Trophoblast cell (in vitro differentiated cells and primary cell): ENCODE results near the gene MAGI2.

ENCODE experiments used
- DNase-seq, 2 donors: peaks; one replicate each; pipeline ENCODE4 v3.0.0-alpha.2; 2016
- H2AFZ ChIP-seq: 2 replicates; pipeline ENCODE4 v1.6.1; 2013; ENCODE audit warnings: low read length, moderate library complexity, mild to moderate bottlenecking; ENCODE audit not compliant: insufficient read depth, poor library complexity
- H2AK5ac ChIP-seq: 2 replicates; pipeline ENCODE4 v1.6.1; 2013; ENCODE audit warnings: mild to moderate bottlenecking, low read length
- H2BK120ac ChIP-seq: 2 replicates; pipeline ENCODE4 v1.6.1; 2013; ENCODE audit warnings: low read length, mild to moderate bottlenecking, moderate library complexity; ENCODE audit not compliant: insufficient read depth, poor library complexity
- H2BK12ac ChIP-seq: 2 replicates; pipeline ENCODE4 v1.6.1; 2013; ENCODE audit warnings: mild to moderate bottlenecking, low read length, moderate library complexity
- H2BK5ac ChIP-seq: 2 replicates; pipeline ENCODE4 v1.6.1; 2013; ENCODE audit warnings: low read length, low read depth, moderate library complexity, mild to moderate bottlenecking; ENCODE audit not compliant: poor library complexity
- H3K14ac ChIP-seq: 2 replicates; pipeline ENCODE4 v1.6.1; 2013; ENCODE audit warnings: mild to moderate bottlenecking, low read length
- H3K18ac ChIP-seq: 2 replicates; pipeline ENCODE4 v1.6.1; 2013; ENCODE audit warnings: mild to moderate bottlenecking, low read length
- H3K23ac ChIP-seq: 2 replicates; pipeline ENCODE4 v1.6.1; 2013; ENCODE audit warnings: low read length
- H3K27ac ChIP-seq: 2 replicates; pipeline ENCODE4 v1.5.1; 2013; ENCODE audit warnings: low read depth, mild to moderate bottlenecking, inconsistent platforms, low read length, moderate library complexity
- H3K27me3 ChIP-seq: 2 replicates; pipeline ENCODE4 v1.6.1; 2013; ENCODE audit warnings: inconsistent platforms, mild to moderate bottlenecking, low read length, moderate library complexity; ENCODE audit not compliant: insufficient read depth
- H3K36me3 ChIP-seq, 2 experiments: 1 replicate in 1 of 2; 2 replicates in 1 of 2; pipeline ENCODE4 v1.6.1; 2013; ENCODE audit warnings: low read length in 2 of 2, mild to moderate bottlenecking in 2 of 2, moderate library complexity in 1 of 2; ENCODE audit not compliant: insufficient read depth in 2 of 2, control insufficient read depth in 1 of 2
- H3K4ac ChIP-seq: 2 replicates; pipeline ENCODE4 v1.6.1; 2013; ENCODE audit warnings: low read depth, mild to moderate bottlenecking, low read length, moderate library complexity
- H3K4me1 ChIP-seq, 2 experiments: 1 replicate in 1 of 2; 2 replicates in 1 of 2; pipeline ENCODE4 v1.6.1; 2013; ENCODE audit warnings: low read length in 2 of 2, mild to moderate bottlenecking in 2 of 2, moderate library complexity in 1 of 2; ENCODE audit not compliant: insufficient read depth in 2 of 2, control insufficient read depth in 1 of 2
- H3K4me2 ChIP-seq: 2 replicates; pipeline ENCODE4 v1.6.1; 2013; ENCODE audit warnings: inconsistent platforms, mild to moderate bottlenecking, low read length, moderate library complexity
- H3K4me3 ChIP-seq: 2 replicates; pipeline ENCODE4 v1.5.1; 2013; ENCODE audit warnings: mild to moderate bottlenecking, low read depth, low read length, inconsistent platforms
- H3K79me1 ChIP-seq: one replicate; pipeline ENCODE4 v1.6.1; 2013; ENCODE audit warnings: low read length
- H3K79me2 ChIP-seq: 2 replicates; pipeline ENCODE4 v1.6.1; 2013; ENCODE audit warnings: low read length, mild to moderate bottlenecking; ENCODE audit not compliant: control insufficient read depth, insufficient read depth, poor library complexity
- H3K9ac ChIP-seq: 2 replicates; pipeline ENCODE4 v1.6.1; 2013; ENCODE audit warnings: mild to moderate bottlenecking, low read length
- H3K9me3 ChIP-seq: 2 replicates; pipeline ENCODE4 v1.6.1; 2013; ENCODE audit warnings: low read depth, mild to moderate bottlenecking, control low read depth, inconsistent platforms, low read length; ENCODE audit not compliant: insufficient read depth
- H4K12ac ChIP-seq: 2 replicates; pipeline ENCODE4 v1.6.1; 2013; ENCODE audit warnings: low read depth, mild to moderate bottlenecking, low read length, moderate library complexity
- H4K8ac ChIP-seq: 2 replicates; pipeline ENCODE4 v1.6.1; 2013; ENCODE audit warnings: low read depth, mild to moderate bottlenecking, low read length, moderate library complexity
- H4K91ac ChIP-seq: one replicate; pipeline ENCODE4 v1.6.1; 2013; ENCODE audit warnings: low read depth, mild to moderate bottlenecking, low read length, moderate library complexity
- WGBS: extraction: QIAGEN DNeasy Blood & Tissue Kit; methylation state at CpG from one replicate; pipeline ENCODE4 v1.1.7; 2013; ENCODE audit warnings: missing lambda C conversion rate; ENCODE audit not compliant: insufficient read length, insufficient coverage; ENCODE audit errors: extremely low coverage; 5-methylcytosine and 5-hydroxymethylcytosine counted together

Gene MAGI2

DNA sequence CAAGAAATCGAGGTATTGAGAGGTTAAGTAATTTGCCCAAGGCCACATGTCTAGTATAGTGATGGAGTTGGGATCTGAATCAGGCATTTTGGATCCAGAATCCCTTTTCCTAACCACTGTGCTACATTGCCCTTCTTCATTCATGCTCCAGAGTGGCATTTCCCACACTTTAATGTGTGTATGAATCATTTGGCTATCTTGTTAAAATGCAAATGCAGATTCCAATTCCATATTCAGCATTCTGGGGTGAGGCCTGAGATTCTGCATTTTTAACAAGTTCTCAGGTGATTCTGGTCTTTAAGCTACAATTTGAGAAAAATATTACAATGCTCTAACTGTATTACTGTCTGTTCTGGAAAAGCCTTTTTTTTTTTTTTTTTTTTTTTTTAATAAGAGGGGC lies 1023.6 kb downstream of the MAGI2 start:
- H3K27me3 ChIP-seq: no peaks in the 10 kb centered on the region
- no peak overlapping the region for H3K14ac ChIP-seq
- no peak overlapping the region for H3K27ac ChIP-seq
- H3K9me3 ChIP-seq: no peaks in the 10 kb centered on the region
- H4K91ac ChIP-seq: no peak overlapping the region
- no peak overlapping the region for H2AFZ ChIP-seq
- no peaks in the 10 kb centered on the region for H3K79me2 ChIP-seq
- DNase-seq: no peak
- no peak overlapping the region for H2BK5ac ChIP-seq
- no peak overlapping the region for H2AK5ac ChIP-seq
- no peak overlapping the region for H4K12ac ChIP-seq
- H3K4me1 ChIP-seq: no peaks in the 10 kb centered on the region
- no peak overlapping the region for H3K9ac ChIP-seq
- H3K18ac ChIP-seq: no peak overlapping the region
- H2BK12ac ChIP-seq: no peak overlapping the region
- H3K79me1 ChIP-seq: no peaks in the 10 kb centered on the region
- WGBS: no CpG with 5 or more reads among the region's 1 CpG
- no peak overlapping the region for H3K23ac ChIP-seq
- no peak overlapping the region for H3K4me2 ChIP-seq
- no peak overlapping the region for H3K4ac ChIP-seq
- H4K8ac ChIP-seq: no peak overlapping the region
- H3K4me3 ChIP-seq: no peak overlapping the region
- H2BK120ac ChIP-seq: no peak overlapping the region
- no peaks in the 10 kb centered on the region for H3K36me3 ChIP-seq

GRCh38 chr7:78427209-78427608 lies 1026.3 kb downstream of the MAGI2 start:
- Histone ChIP-seq H3K4me1 (no peaks in the 10 kb centered on the region), H2AFZ (no peak overlapping the region), H3K18ac (no peak overlapping the region), H3K23ac (no peak overlapping the region), H3K9me3 (no peaks in the 10 kb centered on the region), H4K8ac (no peak overlapping the region), H3K4me3 (no peak overlapping the region), H3K36me3 (no peaks in the 10 kb centered on the region), H3K79me2 (no peaks in the 10 kb centered on the region), H2BK120ac (no peak overlapping the region), H3K14ac (no peak overlapping the region), H2AK5ac (no peak overlapping the region), H3K27me3 (no peaks in the 10 kb centered on the region), H3K9ac (no peak overlapping the region), H4K91ac (no peak overlapping the region), H3K27ac (no peak overlapping the region), H4K12ac (no peak overlapping the region), H2BK5ac (no peak overlapping the region), H3K79me1 (no peaks in the 10 kb centered on the region), H3K4me2 (no peak overlapping the region), H3K4ac (no peak overlapping the region), H2BK12ac (no peak overlapping the region)
- no CpG with 5 or more reads among the region's 1 CpG for WGBS
- no peak for DNase-seq

DNA sequence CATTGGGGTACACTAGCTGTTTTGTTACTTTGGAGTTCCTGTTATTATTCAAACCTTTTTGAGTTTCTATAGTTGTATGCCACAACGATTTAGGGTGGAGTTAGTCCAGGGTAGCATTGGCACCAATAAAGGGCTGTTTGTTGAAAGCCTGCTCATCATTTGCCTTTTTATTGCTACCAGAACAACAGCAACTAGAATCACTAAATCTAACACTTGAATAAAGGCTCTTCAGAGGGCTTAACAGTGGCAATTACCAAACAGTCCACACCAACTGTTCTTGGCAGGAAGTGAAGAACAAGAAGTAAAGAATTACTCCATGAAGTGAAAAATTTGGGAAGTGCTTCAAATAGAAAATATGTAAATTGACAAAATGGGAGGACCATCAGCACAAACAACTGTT lies 1033.5 kb downstream of the MAGI2 start:
- Histone ChIP-seq H3K14ac (no peak overlapping the region), H3K23ac (no peak overlapping the region), H3K9ac (no peak overlapping the region), H3K4me2 (no peak overlapping the region), H3K4me1 (no peaks in the 10 kb centered on the region), H4K91ac (no peak overlapping the region), H3K4me3 (no peak overlapping the region), H4K8ac (no peak overlapping the region), H3K18ac (no peak overlapping the region), H3K4ac (no peak overlapping the region), H2BK12ac (no peak overlapping the region), H3K27ac (no peak overlapping the region), H3K79me2 (no peaks in the 10 kb centered on the region), H3K27me3 (no peaks in the 10 kb centered on the region), H2AK5ac (no peak overlapping the region), H2BK5ac (no peak overlapping the region), H3K36me3 (no peaks in the 10 kb centered on the region), H2BK120ac (no peak overlapping the region), H4K12ac (no peak overlapping the region), H2AFZ (no peak overlapping the region), H3K79me1 (no peaks in the 10 kb centered on the region), H3K9me3 (no peaks in the 10 kb centered on the region)
- no peak for DNase-seq
- WGBS: no CpG with 5 or more reads among the region's 1 CpG

DNA sequence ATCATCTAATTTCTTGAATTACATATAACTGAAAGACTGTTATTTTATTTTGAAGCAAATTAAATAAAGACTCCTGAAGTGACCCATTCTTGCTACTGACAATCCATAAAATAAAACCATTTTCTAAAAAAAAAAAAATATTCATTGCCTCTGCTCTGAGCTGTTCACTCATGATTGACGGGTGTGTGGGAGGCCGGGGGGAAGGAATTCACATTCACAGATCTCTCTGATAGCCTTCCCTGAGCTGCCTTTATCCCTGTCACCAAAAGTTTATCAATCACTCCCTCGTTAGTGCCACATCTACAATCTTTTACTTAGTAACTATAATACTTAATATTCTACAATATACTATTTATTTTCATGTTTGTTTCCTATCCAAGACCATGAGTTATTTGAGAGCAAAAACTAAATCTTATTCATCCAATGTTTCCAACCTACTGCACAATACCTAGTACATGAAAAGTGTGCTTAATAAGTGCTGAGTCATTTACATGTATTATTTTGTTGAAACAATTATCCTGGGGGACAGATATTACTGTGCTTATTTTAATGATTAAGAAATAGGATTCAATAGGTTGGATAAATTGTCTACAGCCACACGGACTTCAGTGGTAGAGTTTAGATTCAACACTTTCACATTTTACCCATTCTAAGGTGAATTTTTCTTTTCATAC lies 1036.2 kb downstream of the MAGI2 start:
- no peak overlapping the region for H2BK120ac ChIP-seq
- H2AFZ ChIP-seq: no peak overlapping the region
- H3K9ac ChIP-seq: no peak overlapping the region
- H3K14ac ChIP-seq: no peak overlapping the region
- H4K8ac ChIP-seq: no peak overlapping the region
- no peaks in the 10 kb centered on the region for H3K36me3 ChIP-seq
- no peak overlapping the region for H4K12ac ChIP-seq
- H3K79me2 ChIP-seq: no peaks in the 10 kb centered on the region
- no peaks in the 10 kb centered on the region for H3K79me1 ChIP-seq
- WGBS: no CpG with 5 or more reads among the region's 4 CpGs
- H3K18ac ChIP-seq: no peak overlapping the region
- no peak overlapping the region for H2AK5ac ChIP-seq
- H3K4me2 ChIP-seq: no peak overlapping the region
- H3K23ac ChIP-seq: no peak overlapping the region
- no peak overlapping the region for H2BK12ac ChIP-seq
- H2BK5ac ChIP-seq: no peak overlapping the region
- no peaks in the 10 kb centered on the region for H3K27me3 ChIP-seq
- no peak overlapping the region for H3K4ac ChIP-seq
- no peak overlapping the region for H4K91ac ChIP-seq
- H3K4me1 ChIP-seq: no peaks in the 10 kb centered on the region
- no peaks in the 10 kb centered on the region for H3K9me3 ChIP-seq
- no peak for DNase-seq
- no peak overlapping the region for H3K27ac ChIP-seq
- H3K4me3 ChIP-seq: no peak overlapping the region
